Epithelial cell of proximal tubule (primary cell): ENCODE data around the gene PHYHD1. TPM values are rescaled to one million over a fixed set of nuclear protein-coding genes. Genes with fewer than 3 reads are reported as not detected.

Experiments
- DNase-seq: peaks from one replicate; pipeline ENCODE4 v3.0.0-alpha.2; 2011; ENCODE audit warnings: low read depth
- H3K4me3 ChIP-seq: 2 replicates; pipeline ENCODE4 v1.5.1; 2011; ENCODE audit warnings: low read depth, mild to moderate bottlenecking, low read length
- total RNA-seq: library from RNA; depleted of rRNA; stranded (reverse); fragments of >200 nt; gene quantifications from 2 replicates; pipeline ENCODE4 v1.2.3, GENCODE V29; 2015
- TF ChIP-seq, protein P1 (sequence below): conservative IDR thresholded peaks from 2 replicates; pipeline ENCODE4 v1.5.1; 2012; ENCODE audit warnings: low read depth, mild to moderate bottlenecking, low read length

The PHYHD1 gene
- total RNA-seq, 1 donor from 2014 or later = 21.2 TPM

- TF ChIP-seq, protein P1, sequence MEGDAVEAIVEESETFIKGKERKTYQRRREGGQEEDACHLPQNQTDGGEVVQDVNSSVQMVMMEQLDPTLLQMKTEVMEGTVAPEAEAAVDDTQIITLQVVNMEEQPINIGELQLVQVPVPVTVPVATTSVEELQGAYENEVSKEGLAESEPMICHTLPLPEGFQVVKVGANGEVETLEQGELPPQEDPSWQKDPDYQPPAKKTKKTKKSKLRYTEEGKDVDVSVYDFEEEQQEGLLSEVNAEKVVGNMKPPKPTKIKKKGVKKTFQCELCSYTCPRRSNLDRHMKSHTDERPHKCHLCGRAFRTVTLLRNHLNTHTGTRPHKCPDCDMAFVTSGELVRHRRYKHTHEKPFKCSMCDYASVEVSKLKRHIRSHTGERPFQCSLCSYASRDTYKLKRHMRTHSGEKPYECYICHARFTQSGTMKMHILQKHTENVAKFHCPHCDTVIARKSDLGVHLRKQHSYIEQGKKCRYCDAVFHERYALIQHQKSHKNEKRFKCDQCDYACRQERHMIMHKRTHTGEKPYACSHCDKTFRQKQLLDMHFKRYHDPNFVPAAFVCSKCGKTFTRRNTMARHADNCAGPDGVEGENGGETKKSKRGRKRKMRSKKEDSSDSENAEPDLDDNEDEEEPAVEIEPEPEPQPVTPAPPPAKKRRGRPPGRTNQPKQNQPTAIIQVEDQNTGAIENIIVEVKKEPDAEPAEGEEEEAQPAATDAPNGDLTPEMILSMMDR = no peak
- H3K4me3 ChIP-seq = peak overlapping the region; percentile 66
Observed at GRCh38 chr9:128921881-128922763, 1.3 kb downstream of the PHYHD1 start.

GRCh38 chr9:128923493-128923883, 2.7 kb downstream of the PHYHD1 start:
- DNase-seq = no peak
- no peak overlapping the region for H3K4me3 ChIP-seq
- TF ChIP-seq, protein P1 = no peak

More at GRCh38 chr9:128921881-128922763, 1.3 kb downstream of the PHYHD1 start:
- no peak for DNase-seq

DNA sequence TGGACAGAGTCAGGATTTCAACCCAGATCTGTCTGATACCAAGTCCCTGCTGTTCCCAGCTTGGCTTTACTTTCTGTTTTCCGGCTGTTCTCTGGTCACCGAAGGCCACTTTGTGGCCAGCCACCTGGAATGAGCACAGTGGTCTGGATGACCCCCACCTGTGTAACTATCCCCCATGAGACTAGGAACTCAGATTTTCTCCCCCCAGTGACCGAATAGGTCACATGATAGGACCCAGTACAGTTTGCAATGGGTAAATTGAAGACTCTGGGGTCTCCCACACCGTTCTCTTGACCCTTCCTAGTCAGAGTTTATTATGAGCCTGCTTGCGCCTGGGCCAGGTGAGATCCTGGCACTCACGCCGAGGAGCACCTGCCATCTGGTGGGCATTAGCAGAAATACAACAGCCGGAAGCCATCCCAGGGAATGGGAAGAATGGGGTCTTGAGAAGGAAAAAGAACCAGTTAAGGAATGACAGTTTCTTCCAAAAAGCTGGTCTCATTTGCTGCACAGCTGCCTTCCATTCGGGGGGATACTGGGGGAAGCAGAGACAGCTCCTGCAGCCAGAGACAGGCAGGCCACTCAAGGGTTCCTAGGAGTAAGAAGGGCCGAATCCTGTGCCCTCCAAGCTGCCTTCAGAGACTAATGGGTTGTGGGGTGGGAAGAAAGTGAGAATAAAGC, 7.1 kb downstream of the PHYHD1 start:
- TF ChIP-seq, protein P1 = peak; percentile 89
- DNase-seq = no peak
- no peak overlapping the region for H3K4me3 ChIP-seq

DNA sequence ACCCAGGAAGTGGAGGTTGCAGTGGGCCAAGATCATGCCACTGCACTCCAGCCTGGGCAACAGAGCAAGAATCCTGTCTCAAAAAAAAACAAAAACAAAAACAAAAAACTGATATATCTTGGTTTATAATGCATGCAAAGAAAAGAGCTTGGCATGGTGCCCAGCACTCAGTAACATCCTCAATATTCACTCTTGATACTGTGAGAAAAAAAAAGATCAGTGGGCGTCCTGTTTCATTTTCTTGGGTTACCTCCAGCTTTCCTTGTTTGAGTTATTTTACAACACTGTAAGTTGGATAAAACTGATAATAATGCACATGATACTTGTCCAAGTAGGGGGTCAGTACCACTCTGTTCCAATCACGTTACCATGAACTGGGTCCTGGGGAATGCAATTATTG, 7.8 kb downstream of the PHYHD1 start:
- TF ChIP-seq, protein P1 = no peak
- no peak overlapping the region for H3K4me3 ChIP-seq
- no peak for DNase-seq

GRCh38 chr9:128929560-128929959, 8.8 kb downstream of the PHYHD1 start:
- no peak overlapping the region for H3K4me3 ChIP-seq
- no peak for DNase-seq
- TF ChIP-seq, protein P1 = no peak

- DNase-seq = no peak
- TF ChIP-seq, protein P1 = no peak
- H3K4me3 ChIP-seq = no peak overlapping the region
Observed at GRCh38 chr9:128933731-128934130, 12.9 kb downstream of the PHYHD1 start.
